Urinary bladder (tissue), 4 donors: ENCODE results near the gene BCR. TPM values are rescaled to one million over a fixed set of nuclear protein-coding genes. Genes with fewer than 3 reads are reported as not detected.

Experiments
- DNase-seq: peaks from one replicate; pipeline ENCODE4 v3.0.0-alpha.2; 2015; ENCODE audit errors: extremely low spot score
- H3K27ac ChIP-seq: one replicate; pipeline ENCODE4 v1.5.1; 2013; ENCODE audit warnings: low read depth, mild to moderate bottlenecking, moderate library complexity
- H3K36me3 ChIP-seq: one replicate; pipeline ENCODE4 v1.6.1; 2013; ENCODE audit warnings: mild to moderate bottlenecking, moderate library complexity; ENCODE audit not compliant: insufficient read depth
- H3K4me1 ChIP-seq: one replicate; pipeline ENCODE4 v1.6.1; 2013; ENCODE audit warnings: mild to moderate bottlenecking, moderate library complexity; ENCODE audit not compliant: insufficient read depth
- H3K4me3 ChIP-seq: one replicate; pipeline ENCODE4 v1.5.1; 2013; ENCODE audit warnings: low read depth, low read length
- WGBS: extraction: QIAGEN DNeasy Blood & Tissue Kit; methylation state at CpG from one replicate; pipeline ENCODE4 v1.1.7; 2013; 5-methylcytosine and 5-hydroxymethylcytosine counted together
- polyA plus RNA-seq: library from polyadenylated mRNA; stranded (reverse); fragments of 200-250 nt; gene quantifications from one replicate; pipeline ENCODE4 v1.2.3, GENCODE V29; 2013
- total RNA-seq: library from RNA; depleted of rRNA; stranded (reverse); fragments of >200 nt; gene quantifications from one replicate; pipeline ENCODE4 v1.2.3, GENCODE V29; 2014
- donor health status: healthy with polysubstance abuse.
- donor health status: healthy.

Gene BCR
- total and polyA plus RNA-seq, 2 donors: 14.1 to 35.0 TPM

DNA sequence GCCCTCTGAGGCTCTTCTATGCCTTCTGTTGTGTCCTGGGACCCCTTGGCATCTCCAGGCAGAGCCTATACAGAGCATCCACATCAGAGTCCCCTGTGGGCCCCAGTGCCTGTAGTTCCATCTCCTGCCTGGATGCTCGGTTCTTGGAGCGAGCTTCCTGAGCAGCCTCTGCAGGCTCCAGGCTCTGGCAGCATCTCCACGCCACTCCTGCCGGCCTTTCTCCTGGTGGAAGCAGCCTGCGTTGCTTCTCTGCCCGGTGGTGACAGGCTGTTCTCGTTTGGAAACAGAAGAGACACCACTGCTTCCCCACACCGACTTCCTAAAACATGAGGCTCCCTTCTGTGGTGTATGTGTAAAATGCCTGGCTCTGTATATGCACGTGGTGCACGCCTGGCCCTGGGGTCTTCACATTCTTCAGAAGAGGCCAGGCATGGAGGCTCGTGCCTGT is 52.8 kb downstream of the BCR start:
- WGBS: 53% methylated on average over 11 of the region's 11 CpGs
- no peak for DNase-seq
- no peak overlapping the region for H3K27ac ChIP-seq
- H3K4me3 ChIP-seq: no peak overlapping the region
- H3K4me1 ChIP-seq: no peaks in the 10 kb centered on the region
- no peaks in the 10 kb centered on the region for H3K36me3 ChIP-seq

DNA sequence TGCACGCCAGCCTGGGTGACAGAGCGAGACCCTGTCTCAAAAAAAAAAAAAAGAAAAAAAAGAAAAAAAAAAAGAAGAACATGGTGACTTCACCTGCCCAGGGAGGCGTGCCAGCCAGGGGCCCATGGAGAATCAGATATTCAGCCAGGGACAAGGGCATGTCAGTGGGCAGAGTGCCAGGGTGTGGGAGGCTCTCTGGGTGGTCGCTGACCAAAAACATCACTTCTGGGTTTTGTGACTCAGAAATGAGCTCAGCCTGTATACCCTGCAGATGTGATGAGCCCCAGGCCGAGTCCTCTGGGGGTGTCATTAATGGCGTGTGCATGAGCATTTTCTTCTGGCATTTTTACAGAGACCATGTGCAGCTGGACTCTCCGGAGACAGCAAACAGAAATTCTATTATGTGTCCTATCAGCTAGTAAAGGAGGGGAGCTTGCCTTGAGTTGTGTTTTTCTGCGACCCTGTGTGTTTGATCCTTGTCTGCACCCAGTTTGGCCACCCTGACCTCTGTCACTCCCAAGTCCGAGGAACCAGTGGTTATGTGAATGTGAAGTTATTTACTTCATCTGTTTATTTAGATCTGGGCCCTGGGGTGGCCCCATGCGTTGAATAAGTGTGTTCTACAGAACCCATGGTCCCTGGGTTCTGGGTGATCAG is 53.6 kb downstream of the BCR start:
- Histone ChIP-seq H3K4me1 (no peaks in the 10 kb centered on the region), H3K36me3 (no peaks in the 10 kb centered on the region), H3K27ac (no peak overlapping the region), H3K4me3 (no peak overlapping the region)
- no peak for DNase-seq
- 65% methylated on average over 10 of the region's 10 CpGs for WGBS

DNA sequence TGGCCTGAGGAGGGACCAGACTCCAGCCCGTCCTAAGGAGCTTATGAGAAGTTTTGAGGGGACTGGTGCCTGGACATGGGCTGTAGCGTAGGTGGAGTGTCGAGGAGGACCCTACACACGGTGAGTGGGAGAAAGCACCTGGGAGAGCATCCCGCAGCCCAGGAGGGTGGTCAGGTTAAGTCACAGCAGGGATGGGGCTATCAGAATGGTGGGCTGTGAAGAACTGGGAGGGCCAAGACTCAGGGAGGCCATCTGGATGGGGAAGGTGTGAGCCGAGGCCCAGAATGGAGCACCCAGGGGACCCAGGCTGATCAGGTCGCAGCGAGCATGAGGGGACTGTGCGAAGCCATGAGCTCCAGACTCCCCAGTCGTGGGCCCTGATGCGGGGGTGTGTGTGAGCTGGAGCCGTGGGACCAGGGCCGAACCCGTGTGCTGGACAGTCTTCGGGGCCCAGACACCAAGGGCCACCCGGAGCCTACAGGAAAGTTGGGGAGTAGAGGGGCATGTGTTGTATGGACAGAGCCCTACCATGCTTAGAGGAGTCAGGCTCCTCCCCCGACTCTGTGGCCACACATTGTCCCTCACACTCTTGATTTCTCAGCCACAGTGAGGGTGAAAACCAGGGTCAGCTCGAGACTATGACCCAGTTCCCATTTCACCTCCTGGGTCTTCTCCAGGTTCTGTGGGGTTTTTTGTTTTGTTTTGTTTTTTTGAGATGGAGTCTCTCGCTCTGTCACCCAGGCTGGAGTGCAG is 54.3 kb downstream of the BCR start:
- no peak overlapping the region for H3K4me3 ChIP-seq
- no peak for DNase-seq
- no peaks in the 10 kb centered on the region for H3K4me1 ChIP-seq
- 97% methylated on average over 19 of the region's 19 CpGs for WGBS
- no peak overlapping the region for H3K27ac ChIP-seq
- no peaks in the 10 kb centered on the region for H3K36me3 ChIP-seq

DNA sequence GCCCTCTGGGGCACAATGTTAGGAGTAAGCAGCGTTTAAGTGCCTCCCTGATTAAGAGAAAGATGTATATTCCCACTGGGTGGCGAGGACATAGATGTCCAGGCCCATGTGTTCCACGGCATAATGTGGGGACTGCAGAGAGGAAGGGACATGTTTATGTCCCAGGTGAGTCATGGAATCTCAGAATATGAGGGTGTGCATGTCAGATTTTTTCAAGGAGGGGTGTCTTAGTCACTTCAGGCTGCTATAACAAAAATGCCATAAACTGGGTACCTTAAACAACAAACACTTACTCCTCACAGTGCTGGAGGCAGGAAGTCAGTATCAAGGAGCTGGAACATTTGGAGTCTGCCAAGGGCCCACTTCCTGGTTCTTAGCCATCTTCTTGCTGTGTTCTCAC is 55.1 kb downstream of the BCR start:
- Histone ChIP-seq H3K4me1 (no peaks in the 10 kb centered on the region), H3K36me3 (no peaks in the 10 kb centered on the region), H3K4me3 (no peak overlapping the region), H3K27ac (no peak overlapping the region)
- WGBS: 95% methylated on average over 3 of the region's 3 CpGs
- DNase-seq: no peak

DNA sequence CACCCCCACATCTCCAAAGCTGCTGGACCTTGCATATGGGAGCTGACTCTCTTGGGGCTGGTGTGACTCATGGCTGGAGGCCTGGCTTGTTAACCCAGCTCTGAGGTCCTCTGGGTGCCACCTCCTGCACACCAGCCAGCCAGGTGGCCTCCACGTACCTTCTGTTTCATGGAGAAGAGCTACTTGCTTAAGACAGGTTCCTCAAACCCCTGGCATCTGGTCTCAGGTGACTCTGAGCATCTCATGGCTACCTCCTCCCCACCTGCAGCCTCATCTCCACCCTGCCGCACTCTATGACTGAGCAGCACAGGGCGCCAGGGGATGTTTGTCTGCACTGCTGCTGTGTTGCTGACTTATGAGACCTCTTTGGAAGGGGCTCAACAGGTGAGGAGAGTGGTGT is 55.7 kb downstream of the BCR start:
- Histone ChIP-seq H3K27ac (no peak overlapping the region), H3K4me3 (no peak overlapping the region), H3K36me3 (no peaks in the 10 kb centered on the region), H3K4me1 (no peaks in the 10 kb centered on the region)
- no peak for DNase-seq
- over 99% methylated on average over 3 of the region's 3 CpGs for WGBS

DNA sequence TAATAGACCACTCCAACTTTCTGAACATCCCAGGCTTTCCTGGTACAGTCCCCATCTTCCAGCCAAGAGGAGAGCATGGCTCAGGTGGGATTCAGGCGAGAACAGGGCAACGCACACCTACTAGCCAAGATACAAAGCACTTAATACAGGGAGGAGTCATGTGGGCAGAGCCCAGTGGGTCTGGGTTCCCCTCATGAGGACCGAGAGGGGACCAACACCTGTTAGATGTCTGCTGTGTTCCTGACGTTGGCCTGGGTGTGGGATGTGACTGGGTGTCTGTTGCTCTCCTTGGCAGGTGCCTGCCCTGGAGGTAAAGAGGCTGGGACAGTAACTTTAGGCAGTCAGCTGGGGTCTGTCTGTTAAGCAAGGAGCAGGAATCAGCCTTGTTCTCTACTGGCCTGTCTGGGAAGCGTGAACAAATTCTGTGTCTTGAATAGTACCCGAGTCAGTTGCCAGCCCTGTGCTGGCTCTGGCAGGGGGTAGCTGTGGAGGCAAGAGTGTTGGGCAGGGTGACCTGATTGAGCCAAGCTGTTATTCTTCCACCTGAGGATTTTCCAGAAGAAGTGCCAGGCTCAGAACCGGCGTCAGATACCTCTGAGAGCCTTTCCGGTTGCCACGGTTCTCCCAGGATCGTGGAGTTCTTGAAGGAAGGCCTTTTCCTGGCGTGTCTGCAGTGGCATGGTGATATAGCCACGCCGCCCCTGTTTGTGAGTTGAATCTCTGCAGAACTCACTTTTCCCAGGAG is 56.3 kb downstream of the BCR start:
- no peak overlapping the region for H3K4me3 ChIP-seq
- DNase-seq: no peak
- 79% methylated on average over 14 of the region's 14 CpGs for WGBS
- H3K36me3 ChIP-seq: no peaks in the 10 kb centered on the region
- no peak overlapping the region for H3K27ac ChIP-seq
- no peaks in the 10 kb centered on the region for H3K4me1 ChIP-seq

DNA sequence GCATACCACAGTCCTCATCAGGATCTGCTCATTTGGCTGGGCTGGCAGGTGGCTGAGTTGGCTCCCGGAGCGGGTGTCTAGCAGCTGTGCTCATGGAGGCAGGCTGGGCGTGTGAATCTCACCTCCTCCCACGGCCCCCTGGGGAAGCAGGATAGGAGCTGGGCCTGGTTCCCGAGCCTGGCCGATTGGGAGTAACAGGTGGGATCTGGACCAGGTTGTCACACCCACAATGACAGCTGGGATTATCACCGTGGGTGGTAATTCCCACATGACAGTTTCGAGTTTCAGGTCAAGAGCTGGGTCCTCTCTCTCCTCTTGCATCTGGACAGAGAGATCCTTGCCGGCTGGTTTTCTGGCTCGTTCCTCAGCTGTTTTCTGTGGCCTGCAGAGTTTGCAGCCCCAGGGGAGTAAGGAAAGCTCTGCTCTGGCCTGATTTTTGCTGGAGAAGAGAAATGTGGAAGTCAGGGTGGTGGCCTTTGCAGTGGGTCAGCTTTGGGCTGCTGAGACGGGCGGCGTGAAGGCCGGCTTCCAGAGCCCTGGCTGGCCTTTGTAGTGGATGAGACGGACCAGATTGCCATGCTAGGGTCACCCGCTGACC is 57.0 kb downstream of the BCR start:
- Histone ChIP-seq H3K36me3 (no peaks in the 10 kb centered on the region), H3K4me3 (no peak overlapping the region), H3K27ac (no peak overlapping the region), H3K4me1 (no peaks in the 10 kb centered on the region)
- 51% methylated on average over 16 of the region's 16 CpGs for WGBS
- DNase-seq: no peak

DNA sequence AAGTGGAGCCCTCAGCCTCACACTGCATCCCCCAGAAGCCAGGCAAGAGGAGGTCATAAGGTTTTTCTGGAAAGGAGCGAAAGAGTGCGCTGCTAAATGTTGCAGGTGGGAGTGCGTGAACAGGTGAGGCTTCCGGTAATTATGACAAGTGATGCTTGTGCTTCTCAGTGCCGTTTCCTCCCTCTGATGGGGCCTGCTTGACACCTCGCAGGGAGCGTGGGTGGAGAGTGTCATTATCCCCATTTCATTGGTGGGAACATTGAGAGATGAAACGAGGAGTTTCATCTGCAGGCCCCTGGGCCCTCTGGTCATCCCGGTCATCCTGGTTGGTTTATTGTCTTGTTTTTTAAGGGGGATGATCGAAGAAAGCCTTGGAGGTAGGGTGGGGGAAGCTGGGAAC is 57.5 kb downstream of the BCR start:
- Histone ChIP-seq H3K27ac (no peak overlapping the region), H3K4me3 (no peak overlapping the region), H3K4me1 (no peaks in the 10 kb centered on the region), H3K36me3 (no peaks in the 10 kb centered on the region)
- DNase-seq: no peak
- WGBS: 87% methylated on average over 10 of the region's 10 CpGs

DNA sequence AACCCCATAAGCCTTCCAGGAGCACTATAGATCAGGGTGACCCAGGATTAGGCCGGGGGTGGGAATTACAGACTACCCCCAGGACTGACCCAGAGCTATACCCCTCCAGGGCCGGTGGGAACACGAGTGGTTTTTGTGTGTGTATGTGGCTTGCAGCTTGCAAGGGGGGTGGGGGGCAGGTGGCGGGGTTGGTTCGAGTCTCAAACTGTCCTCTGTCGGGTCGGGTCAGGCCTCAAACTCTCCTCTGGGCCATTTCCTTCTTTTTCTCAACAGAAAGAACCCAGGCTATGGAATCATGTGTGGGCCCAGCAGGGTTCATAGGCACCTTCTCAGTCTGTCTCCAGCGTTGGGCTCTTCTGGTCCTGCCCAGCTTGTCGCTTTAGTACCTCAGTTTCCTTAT is 58.4 kb downstream of the BCR start:
- Histone ChIP-seq H3K4me1 (no peaks in the 10 kb centered on the region), H3K27ac (no peak overlapping the region), H3K4me3 (no peak overlapping the region), H3K36me3 (no peaks in the 10 kb centered on the region)
- no peak for DNase-seq
- WGBS: 95% methylated on average over 9 of the region's 9 CpGs

DNA sequence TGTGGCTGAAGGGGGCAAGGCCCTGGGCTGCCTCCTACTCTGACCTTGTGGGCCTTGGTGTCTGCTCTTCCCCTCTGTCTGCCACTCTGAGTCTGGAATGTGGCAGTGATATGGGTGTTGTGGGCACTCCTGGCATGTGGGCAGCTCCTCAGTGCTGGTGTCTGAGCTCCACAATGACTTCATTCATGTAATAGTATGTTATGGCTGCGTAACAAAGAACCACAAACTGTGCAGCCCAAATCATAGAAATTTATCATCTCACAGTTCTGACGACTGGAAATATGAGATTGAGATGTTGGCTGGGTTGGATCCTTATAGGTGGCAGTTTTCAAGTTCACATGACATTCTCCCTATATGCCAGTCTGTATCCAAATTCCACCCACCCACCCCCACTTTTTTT is 59.1 kb downstream of the BCR start:
- Histone ChIP-seq H3K4me1 (no peaks in the 10 kb centered on the region), H3K36me3 (no peaks in the 10 kb centered on the region), H3K27ac (no peak overlapping the region), H3K4me3 (no peak overlapping the region)
- no peak for DNase-seq
- WGBS: 97% methylated on average over 2 of the region's 2 CpGs

DNA sequence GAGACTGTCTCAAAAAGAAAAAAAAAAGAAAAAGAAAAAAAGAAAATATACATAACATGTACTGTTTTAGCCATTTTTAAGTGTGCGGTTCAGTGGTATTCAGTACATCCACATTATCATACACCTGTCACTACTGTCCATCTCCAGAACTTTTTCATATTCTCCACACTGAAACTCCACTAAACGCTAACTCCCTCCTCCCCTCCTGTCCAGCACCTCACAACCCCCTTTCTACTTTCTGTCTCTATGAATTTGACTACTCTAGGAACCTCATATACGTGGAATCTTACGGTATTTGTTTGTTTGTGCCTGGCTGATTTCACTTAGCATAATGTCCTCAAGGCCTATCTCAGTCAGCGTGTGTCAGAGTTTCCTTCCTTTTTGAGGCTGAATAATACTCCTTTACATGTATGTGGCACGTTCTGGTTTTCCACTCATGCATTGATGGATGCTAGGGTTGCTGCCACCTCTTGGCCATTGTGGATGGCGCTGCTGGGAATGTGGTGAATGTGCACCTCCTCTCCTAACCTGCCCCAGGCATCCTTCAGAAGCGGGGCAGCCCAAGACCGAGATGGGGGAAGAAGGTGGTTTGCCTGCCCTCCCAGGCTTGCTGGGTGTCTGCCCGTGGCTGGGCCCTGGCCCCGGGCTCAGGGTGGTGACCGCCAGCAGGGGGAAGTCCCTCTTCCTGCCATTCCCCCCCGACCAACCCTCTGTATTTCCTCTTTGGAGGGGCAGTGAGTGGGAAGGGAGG is 60.5 kb downstream of the BCR start:
- no peak overlapping the region for H3K27ac ChIP-seq
- H3K4me3 ChIP-seq: no peak overlapping the region
- no peaks in the 10 kb centered on the region for H3K36me3 ChIP-seq
- H3K4me1 ChIP-seq: no peaks in the 10 kb centered on the region
- 79% methylated on average over 13 of the region's 13 CpGs for WGBS
- no peak for DNase-seq

DNA sequence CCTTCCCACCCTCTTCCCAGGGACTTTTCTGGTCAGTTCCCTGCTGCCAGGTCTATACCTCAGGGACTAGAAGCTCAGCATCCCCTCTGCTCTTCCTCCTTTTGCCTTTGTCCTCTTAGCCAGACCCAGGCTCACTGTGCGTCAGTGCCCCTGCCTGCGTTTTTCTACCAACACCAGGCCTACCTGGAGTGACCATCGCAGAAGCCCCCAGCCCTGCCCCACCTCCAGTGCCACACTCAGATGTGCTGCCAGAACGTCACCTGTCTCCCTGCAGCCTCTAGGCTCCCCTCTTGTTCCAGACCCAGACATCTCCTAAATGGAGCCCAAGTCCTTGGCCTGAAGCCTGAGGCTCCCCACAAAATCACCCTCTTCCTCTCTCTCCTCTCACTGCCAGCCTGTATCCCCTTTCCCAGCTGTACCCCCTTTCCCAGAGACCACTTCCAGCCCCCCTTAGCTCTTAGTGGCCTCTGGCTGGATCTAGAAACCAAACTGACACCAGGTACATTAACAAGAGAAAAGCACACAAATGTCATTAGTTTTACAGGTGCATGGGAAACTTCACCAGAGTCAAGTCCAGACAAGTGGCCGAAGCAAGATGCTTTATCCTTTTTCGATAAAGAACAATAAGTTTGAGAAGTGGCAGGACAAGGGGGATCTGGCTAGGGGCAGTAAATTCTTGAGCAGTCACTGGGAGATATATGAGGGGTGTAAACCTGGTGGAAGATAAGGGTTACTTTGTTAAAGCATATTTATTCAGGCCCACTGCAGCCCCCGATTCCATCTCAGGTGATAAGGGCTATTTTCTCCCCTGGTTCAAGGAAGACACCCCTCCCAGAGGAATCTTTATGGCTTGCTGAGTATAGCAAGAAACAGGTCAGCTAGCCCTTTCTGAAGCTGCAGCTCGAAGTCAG is 61.5 kb downstream of the BCR start:
- H3K4me3 ChIP-seq: no peak overlapping the region
- no peak for DNase-seq
- H3K36me3 ChIP-seq: no peaks in the 10 kb centered on the region
- no peaks in the 10 kb centered on the region for H3K4me1 ChIP-seq
- H3K27ac ChIP-seq: no peak overlapping the region
- 86% methylated on average over 8 of the region's 8 CpGs for WGBS
